Panc1 (cell line): ENCODE measurements around the gene MITF. TPM values are rescaled to one million over a fixed set of nuclear protein-coding genes. Genes with fewer than 3 reads are reported as not detected.

Experiments
- ATAC-seq: fragments of 200-7000 bp; cut with Tn5 transposase; 2 replicates; pipeline ENCODE4 v1.9.1; 2020; ENCODE audit warnings: mild to moderate bottlenecking, moderate library complexity
- BruUV-seq: library from RNA; stranded (reverse); fragments of 400-500 nt; replicated peaks from 2 replicates; lab custom pipeline; 2021; lab: Mats Ljungman, UMichigan
- CTCF ChIA-PET: fragments of 300-600 bp; sonication (Branson Sonifier 250); formaldehyde crosslinking; loops from one replicate; lab custom pipeline; 2022; ENCODE audit warnings: antibody characterized with exemption; lab: Charles Lee
- POLR2A ChIA-PET: fragments of 300-600 bp; sonication (Branson Sonifier 250); formaldehyde crosslinking; loops from one replicate; lab custom pipeline; 2022; ENCODE audit warnings: antibody characterized with exemption; lab: Charles Lee
- DNase-seq: peaks from one replicate; pipeline ENCODE4 v3.0.0-alpha.2; 2010; ENCODE audit warnings: low read depth, low spot score
- H3K27ac ChIP-seq: 2 replicates; pipeline ENCODE4 v1.5.1; 2011; ENCODE audit warnings: mild to moderate bottlenecking, low read length, inconsistent platforms
- H3K27me3 ChIP-seq: fragments of 200-500 bp; sonication (Bioruptor generic); 2 replicates; pipeline ENCODE4 v1.6.0; 2014; ENCODE audit warnings: low read length, inconsistent platforms; ENCODE audit not compliant: control insufficient read depth, insufficient read depth
- H3K36me3 ChIP-seq: fragments of 200-500 bp; sonication (Bioruptor generic); 2 replicates; pipeline ENCODE4 v1.5.1; 2014; ENCODE audit warnings: inconsistent platforms, mild to moderate bottlenecking, low read length, moderate library complexity; ENCODE audit not compliant: control insufficient read depth, insufficient read depth
- H3K4me1 ChIP-seq: 2 replicates; pipeline ENCODE4 v1.5.1; 2011; ENCODE audit warnings: inconsistent platforms, mild to moderate bottlenecking, low read length, moderate library complexity; ENCODE audit not compliant: control insufficient read depth, insufficient read depth
- H3K4me3 ChIP-seq, 2 experiments: 2 replicates each; pipeline ENCODE4 v1.5.1; 2011 to 2012; ENCODE audit warnings: low read depth in 2 of 2, low read length in 2 of 2, mild to moderate bottlenecking in 2 of 2, inconsistent platforms in 1 of 2, moderate library complexity in 1 of 2
- H3K9me3 ChIP-seq: fragments of 200-500 bp; sonication (Bioruptor generic); 2 replicates; pipeline ENCODE4 v1.5.1; 2014; ENCODE audit warnings: low read depth, mild to moderate bottlenecking, inconsistent platforms, low read length, moderate library complexity; ENCODE audit not compliant: control insufficient read depth, insufficient read depth
- POLR2AphosphoS5 ChIP-seq: IDR thresholded peaks from 2 replicates; pipeline ENCODE4 v1.6.1; 2012; ENCODE audit warnings: mild to moderate bottlenecking, low read depth, low read length, moderate library complexity
- SIN3A ChIP-seq: IDR thresholded peaks from 2 replicates; pipeline ENCODE4 v1.6.1; 2012; ENCODE audit warnings: low read depth, mild to moderate bottlenecking, low read length, moderate library complexity, borderline replicate concordance; ENCODE audit not compliant: insufficient read depth
- TCF7L2 ChIP-seq: IDR thresholded peaks from 2 replicates; pipeline ENCODE4 v1.6.1; 2011; ENCODE audit warnings: mild to moderate bottlenecking, low read depth, low read length, inconsistent platforms
- in situ Hi-C: cut with HindIII; loops from 2 replicates; pipeline ENCODE4 v1.10.0; 2016; ENCODE audit warnings: low sequenced_read_pairs, low pct_unique_long_range_greater_than_20kb
- intact Hi-C: fragments of 100-400 bp; cut with micrococcal nuclease; formaldehyde crosslinking; loops from one replicate; pipeline ENCODE4 v1.10.0; 2022; ENCODE audit not compliant: unreplicated experiment
- total RNA-seq: library from RNA; stranded (reverse); gene quantifications from one replicate; pipeline ENCODE4 v1.2.1, GENCODE V29; 2021; ENCODE audit not compliant: unreplicated experiment
- TF ChIP-seq, protein P1 (sequence below), 2 experiments: IDR thresholded peaks; 2 replicates each; pipeline ENCODE4 v1.6.1; 2011 to 2012; ENCODE audit warnings: low read depth in 2 of 2, control low read depth in 1 of 2, low read length in 1 of 2, mild to moderate bottlenecking in 1 of 2, moderate library complexity in 1 of 2; ENCODE audit not compliant: insufficient read depth in 1 of 2
- TF ChIP-seq, protein P2 (sequence below): fragments of 450-650 bp; IDR thresholded peaks from 2 replicates; pipeline ENCODE4 v1.5.1; 2017; ENCODE audit warnings: mild to moderate bottlenecking

Gene MITF
- total RNA-seq, 1 experiment from 2014 or later, result 10.8 TPM

DNA sequence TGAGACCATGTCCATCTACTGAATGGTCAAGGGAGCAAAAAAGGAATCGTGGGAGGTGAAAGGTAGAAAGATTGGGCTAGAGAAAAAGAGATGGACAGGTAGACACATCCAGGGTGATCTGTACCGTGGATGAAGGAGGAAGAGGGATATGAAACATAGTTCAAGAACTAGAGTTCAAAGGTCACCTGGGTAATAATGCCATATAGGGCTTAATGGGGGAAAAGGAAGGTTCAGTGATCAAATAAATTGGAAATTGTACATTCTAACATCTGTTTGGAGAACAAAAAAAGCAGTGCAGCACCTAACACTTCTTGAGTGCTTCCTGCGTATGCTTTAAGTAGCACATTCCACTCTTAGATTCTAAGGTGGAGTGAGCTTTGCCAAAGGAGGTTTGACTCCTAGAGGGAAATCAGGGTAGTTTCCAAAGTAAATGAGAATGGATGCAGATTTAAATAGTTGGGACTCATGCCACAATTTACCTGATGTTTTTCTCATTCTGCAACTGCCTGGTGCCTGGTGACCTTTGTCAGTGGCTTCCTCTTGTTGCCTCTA, 46.6 kb downstream of the MITF start:
- intact Hi-C loops, result no loop called here
- no peaks in the 10 kb centered on the region for H3K36me3 ChIP-seq
- POLR2A ChIA-PET, result no interaction called here
- H3K4me3 ChIP-seq, result no peak overlapping the region
- no peak for ATAC-seq
- H3K27ac ChIP-seq, result peak overlapping the region; percentile 68
- H3K4me1 ChIP-seq, result peaks cover 6% of the 10 kb centered on the region
- in situ Hi-C loops, result no loop called here
- no peaks in the 10 kb centered on the region for H3K9me3 ChIP-seq
- no peaks in the 10 kb centered on the region for H3K27me3 ChIP-seq
- CTCF ChIA-PET, result no interaction called here
- no peak for TF ChIP-seq TCF7L2
- TF ChIP-seq SIN3A, result no peak
- TF ChIP-seq, protein P1, sequence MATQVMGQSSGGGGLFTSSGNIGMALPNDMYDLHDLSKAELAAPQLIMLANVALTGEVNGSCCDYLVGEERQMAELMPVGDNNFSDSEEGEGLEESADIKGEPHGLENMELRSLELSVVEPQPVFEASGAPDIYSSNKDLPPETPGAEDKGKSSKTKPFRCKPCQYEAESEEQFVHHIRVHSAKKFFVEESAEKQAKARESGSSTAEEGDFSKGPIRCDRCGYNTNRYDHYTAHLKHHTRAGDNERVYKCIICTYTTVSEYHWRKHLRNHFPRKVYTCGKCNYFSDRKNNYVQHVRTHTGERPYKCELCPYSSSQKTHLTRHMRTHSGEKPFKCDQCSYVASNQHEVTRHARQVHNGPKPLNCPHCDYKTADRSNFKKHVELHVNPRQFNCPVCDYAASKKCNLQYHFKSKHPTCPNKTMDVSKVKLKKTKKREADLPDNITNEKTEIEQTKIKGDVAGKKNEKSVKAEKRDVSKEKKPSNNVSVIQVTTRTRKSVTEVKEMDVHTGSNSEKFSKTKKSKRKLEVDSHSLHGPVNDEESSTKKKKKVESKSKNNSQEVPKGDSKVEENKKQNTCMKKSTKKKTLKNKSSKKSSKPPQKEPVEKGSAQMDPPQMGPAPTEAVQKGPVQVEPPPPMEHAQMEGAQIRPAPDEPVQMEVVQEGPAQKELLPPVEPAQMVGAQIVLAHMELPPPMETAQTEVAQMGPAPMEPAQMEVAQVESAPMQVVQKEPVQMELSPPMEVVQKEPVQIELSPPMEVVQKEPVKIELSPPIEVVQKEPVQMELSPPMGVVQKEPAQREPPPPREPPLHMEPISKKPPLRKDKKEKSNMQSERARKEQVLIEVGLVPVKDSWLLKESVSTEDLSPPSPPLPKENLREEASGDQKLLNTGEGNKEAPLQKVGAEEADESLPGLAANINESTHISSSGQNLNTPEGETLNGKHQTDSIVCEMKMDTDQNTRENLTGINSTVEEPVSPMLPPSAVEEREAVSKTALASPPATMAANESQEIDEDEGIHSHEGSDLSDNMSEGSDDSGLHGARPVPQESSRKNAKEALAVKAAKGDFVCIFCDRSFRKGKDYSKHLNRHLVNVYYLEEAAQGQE (IDR thresholded peaks at IDR 0.05; ENCODE audit: insufficient read depth in 1 of 2, low read depth in 2 of 2, low read length in 1 of 2), result no peak
- TF ChIP-seq POLR2AphosphoS5, result no peak
- TF ChIP-seq, protein P2, sequence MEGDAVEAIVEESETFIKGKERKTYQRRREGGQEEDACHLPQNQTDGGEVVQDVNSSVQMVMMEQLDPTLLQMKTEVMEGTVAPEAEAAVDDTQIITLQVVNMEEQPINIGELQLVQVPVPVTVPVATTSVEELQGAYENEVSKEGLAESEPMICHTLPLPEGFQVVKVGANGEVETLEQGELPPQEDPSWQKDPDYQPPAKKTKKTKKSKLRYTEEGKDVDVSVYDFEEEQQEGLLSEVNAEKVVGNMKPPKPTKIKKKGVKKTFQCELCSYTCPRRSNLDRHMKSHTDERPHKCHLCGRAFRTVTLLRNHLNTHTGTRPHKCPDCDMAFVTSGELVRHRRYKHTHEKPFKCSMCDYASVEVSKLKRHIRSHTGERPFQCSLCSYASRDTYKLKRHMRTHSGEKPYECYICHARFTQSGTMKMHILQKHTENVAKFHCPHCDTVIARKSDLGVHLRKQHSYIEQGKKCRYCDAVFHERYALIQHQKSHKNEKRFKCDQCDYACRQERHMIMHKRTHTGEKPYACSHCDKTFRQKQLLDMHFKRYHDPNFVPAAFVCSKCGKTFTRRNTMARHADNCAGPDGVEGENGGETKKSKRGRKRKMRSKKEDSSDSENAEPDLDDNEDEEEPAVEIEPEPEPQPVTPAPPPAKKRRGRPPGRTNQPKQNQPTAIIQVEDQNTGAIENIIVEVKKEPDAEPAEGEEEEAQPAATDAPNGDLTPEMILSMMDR, result no peak
- no TSS peak for BruUV-seq
- no peak for DNase-seq

DNA sequence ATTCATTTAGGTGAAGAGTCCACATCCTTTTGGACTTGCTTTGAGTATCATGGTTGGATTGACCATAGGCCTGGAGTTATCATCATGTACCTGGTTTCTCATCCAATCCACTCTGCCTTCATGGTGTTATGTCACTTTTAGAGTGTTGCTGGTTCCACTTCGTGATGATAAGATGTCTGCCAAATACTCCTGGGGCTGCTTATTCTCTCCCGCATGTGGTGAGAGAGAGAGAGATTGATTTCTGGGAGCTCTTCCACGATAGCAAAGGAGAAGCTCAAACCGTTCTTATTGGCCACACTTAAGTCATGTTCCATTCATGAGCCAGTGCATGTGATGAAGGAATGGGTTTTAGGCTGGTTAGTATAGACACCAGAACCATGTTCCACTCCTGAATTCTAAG, 47.6 kb downstream of the MITF start:
- no peaks in the 10 kb centered on the region for H3K9me3 ChIP-seq
- ATAC-seq (no peak), DNase-seq (no peak)
- TF ChIP-seq, protein P2, result no peak
- TF ChIP-seq POLR2AphosphoS5, result no peak
- no peak for TF ChIP-seq SIN3A
- TF ChIP-seq TCF7L2, result no peak
- TF ChIP-seq, protein P1 (IDR thresholded peaks at IDR 0.05; ENCODE audit: insufficient read depth in 1 of 2, low read depth in 2 of 2, low read length in 1 of 2), result no peak
- intact Hi-C loops, result no loop called here
- BruUV-seq, result no TSS peak
- peaks cover 6% of the 10 kb centered on the region for H3K4me1 ChIP-seq
- H3K27ac ChIP-seq, result peak overlapping the region; percentile 51; the same call in 1 of the 2 replicates
- no peak overlapping the region for H3K4me3 ChIP-seq
- CTCF ChIA-PET, result no interaction called here
- POLR2A ChIA-PET, result no interaction called here
- H3K36me3 ChIP-seq, result no peaks in the 10 kb centered on the region
- in situ Hi-C loops, result no loop called here
- H3K27me3 ChIP-seq, result no peaks in the 10 kb centered on the region
